Measurements from ENCODE around the gene PEAK1. TPM values are rescaled to one million over a fixed set of nuclear protein-coding genes. Genes with fewer than 3 reads are reported as not detected.

The PEAK1 gene
- total RNA-seq, 1 experiment from 2014 or later: 58.7 TPM

DNA sequence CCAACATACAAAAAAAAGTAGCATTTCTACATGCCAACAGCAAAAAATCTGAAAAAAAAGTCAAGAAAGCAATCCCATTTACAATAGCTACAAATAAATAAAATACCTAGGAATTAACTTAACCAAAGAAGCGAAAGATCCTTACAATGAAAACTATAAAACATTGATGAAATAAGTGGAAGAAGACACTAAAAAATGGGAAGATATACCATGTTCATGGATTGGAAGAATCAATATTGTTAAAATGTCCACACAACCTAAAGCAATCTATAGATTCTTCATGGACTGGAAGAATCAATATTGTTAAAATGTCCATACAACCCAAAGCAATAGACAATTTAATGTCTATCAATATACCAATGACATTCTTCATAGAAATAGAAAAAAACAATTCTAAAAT lies 21.0 kb downstream of the PEAK1 start:
- no TSS peak for BruUV-seq (replicated peaks)
- ChIA-PET POLR2A (no interaction called here), CTCF (no interaction called here)
- no peak overlapping the region for H3K27ac ChIP-seq (ENCODE audit: low read length)
- H3K9me3 ChIP-seq (ENCODE audit: control insufficient read depth, insufficient read depth, low read depth, low read length): peaks cover 28% of the 10 kb centered on the region; the same call in 1 of the 2 replicates
- in situ Hi-C loops (cut with HindIII; ENCODE audit: low pct_unique_long_range_greater_than_20kb, low sequenced_read_pairs): no loop called here
- H3K4me1 ChIP-seq (ENCODE audit: control insufficient read depth, insufficient read depth, low read length): no peaks in the 10 kb centered on the region; the same call in 1 of the 2 replicates
- TF ChIP-seq, protein P1, sequence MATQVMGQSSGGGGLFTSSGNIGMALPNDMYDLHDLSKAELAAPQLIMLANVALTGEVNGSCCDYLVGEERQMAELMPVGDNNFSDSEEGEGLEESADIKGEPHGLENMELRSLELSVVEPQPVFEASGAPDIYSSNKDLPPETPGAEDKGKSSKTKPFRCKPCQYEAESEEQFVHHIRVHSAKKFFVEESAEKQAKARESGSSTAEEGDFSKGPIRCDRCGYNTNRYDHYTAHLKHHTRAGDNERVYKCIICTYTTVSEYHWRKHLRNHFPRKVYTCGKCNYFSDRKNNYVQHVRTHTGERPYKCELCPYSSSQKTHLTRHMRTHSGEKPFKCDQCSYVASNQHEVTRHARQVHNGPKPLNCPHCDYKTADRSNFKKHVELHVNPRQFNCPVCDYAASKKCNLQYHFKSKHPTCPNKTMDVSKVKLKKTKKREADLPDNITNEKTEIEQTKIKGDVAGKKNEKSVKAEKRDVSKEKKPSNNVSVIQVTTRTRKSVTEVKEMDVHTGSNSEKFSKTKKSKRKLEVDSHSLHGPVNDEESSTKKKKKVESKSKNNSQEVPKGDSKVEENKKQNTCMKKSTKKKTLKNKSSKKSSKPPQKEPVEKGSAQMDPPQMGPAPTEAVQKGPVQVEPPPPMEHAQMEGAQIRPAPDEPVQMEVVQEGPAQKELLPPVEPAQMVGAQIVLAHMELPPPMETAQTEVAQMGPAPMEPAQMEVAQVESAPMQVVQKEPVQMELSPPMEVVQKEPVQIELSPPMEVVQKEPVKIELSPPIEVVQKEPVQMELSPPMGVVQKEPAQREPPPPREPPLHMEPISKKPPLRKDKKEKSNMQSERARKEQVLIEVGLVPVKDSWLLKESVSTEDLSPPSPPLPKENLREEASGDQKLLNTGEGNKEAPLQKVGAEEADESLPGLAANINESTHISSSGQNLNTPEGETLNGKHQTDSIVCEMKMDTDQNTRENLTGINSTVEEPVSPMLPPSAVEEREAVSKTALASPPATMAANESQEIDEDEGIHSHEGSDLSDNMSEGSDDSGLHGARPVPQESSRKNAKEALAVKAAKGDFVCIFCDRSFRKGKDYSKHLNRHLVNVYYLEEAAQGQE (IDR thresholded peaks at IDR 0.05; ENCODE audit: insufficient read depth in 1 of 2, low read depth in 2 of 2, low read length in 1 of 2): no peak
- TF ChIP-seq, protein P2, sequence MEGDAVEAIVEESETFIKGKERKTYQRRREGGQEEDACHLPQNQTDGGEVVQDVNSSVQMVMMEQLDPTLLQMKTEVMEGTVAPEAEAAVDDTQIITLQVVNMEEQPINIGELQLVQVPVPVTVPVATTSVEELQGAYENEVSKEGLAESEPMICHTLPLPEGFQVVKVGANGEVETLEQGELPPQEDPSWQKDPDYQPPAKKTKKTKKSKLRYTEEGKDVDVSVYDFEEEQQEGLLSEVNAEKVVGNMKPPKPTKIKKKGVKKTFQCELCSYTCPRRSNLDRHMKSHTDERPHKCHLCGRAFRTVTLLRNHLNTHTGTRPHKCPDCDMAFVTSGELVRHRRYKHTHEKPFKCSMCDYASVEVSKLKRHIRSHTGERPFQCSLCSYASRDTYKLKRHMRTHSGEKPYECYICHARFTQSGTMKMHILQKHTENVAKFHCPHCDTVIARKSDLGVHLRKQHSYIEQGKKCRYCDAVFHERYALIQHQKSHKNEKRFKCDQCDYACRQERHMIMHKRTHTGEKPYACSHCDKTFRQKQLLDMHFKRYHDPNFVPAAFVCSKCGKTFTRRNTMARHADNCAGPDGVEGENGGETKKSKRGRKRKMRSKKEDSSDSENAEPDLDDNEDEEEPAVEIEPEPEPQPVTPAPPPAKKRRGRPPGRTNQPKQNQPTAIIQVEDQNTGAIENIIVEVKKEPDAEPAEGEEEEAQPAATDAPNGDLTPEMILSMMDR (IDR thresholded peaks at IDR 0.05): no peak
- no peak for DNase-seq (ENCODE audit: low read depth, low spot score)
- no peak for ATAC-seq
- H3K27me3 ChIP-seq (ENCODE audit: control insufficient read depth, insufficient read depth, low read length): no peaks in the 10 kb centered on the region
- H3K36me3 ChIP-seq (ENCODE audit: control insufficient read depth, insufficient read depth, low read length): no peaks in the 10 kb centered on the region
- intact Hi-C loops (cut with micrococcal nuclease; ENCODE audit: unreplicated experiment): no loop called here
- H3K4me3 ChIP-seq (ENCODE audit: low read depth in 2 of 2, low read length in 2 of 2): no peak overlapping the region

DNA sequence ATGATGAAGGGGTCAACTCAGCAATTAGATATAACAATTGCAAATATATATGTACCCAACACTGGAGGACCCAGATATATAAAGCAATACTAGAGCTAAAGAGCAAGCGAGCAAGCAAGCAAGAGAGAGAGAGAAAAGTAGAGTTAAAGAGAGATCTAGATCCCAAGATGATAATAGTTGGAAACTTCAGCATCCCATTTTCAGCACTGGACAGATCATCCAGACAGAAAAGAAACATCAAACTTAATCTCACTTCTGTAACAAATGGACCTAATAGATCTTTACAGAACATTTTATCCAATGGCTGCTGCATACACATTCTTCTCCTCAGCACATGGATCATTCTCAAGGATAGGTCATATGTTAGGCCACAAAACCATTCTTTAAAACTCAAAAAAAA lies 23.2 kb downstream of the PEAK1 start:
- no peaks in the 10 kb centered on the region for H3K4me1 ChIP-seq (ENCODE audit: control insufficient read depth, insufficient read depth, low read length)
- in situ Hi-C loops (cut with HindIII; ENCODE audit: low pct_unique_long_range_greater_than_20kb, low sequenced_read_pairs) (no loop called here), intact Hi-C loops (cut with micrococcal nuclease; ENCODE audit: unreplicated experiment) (no loop called here)
- peaks cover 28% of the 10 kb centered on the region; the same call in 1 of the 2 replicates for H3K9me3 ChIP-seq (ENCODE audit: control insufficient read depth, insufficient read depth, low read depth, low read length)
- no peaks in the 10 kb centered on the region for H3K36me3 ChIP-seq (ENCODE audit: control insufficient read depth, insufficient read depth, low read length)
- CTCF ChIA-PET: no interaction called here
- POLR2A ChIA-PET: no interaction called here
- H3K27me3 ChIP-seq (ENCODE audit: control insufficient read depth, insufficient read depth, low read length): no peaks in the 10 kb centered on the region
- TF ChIP-seq SIN3A (IDR thresholded peaks at IDR 0.05; ENCODE audit: borderline replicate concordance, insufficient read depth, low read depth, low read length): no peak
- TF ChIP-seq, protein P1 (IDR thresholded peaks at IDR 0.05; ENCODE audit: insufficient read depth in 1 of 2, low read depth in 2 of 2, low read length in 1 of 2): peak in 1 of 2 experiments; percentile 75; a peak in 2 of 4 replicates
- no peak overlapping the region for H3K27ac ChIP-seq (ENCODE audit: low read length)
- H3K4me3 ChIP-seq (ENCODE audit: low read depth in 2 of 2, low read length in 2 of 2): no peak overlapping the region
- ATAC-seq (no peak), DNase-seq (ENCODE audit: low read depth, low spot score) (no peak)
- TSS peak; percentile 11 for BruUV-seq (replicated peaks)
